Fibroblast of mammary gland (primary cell): ENCODE results near the gene GLCCI1.
A peak's percentile ranks its signal among the peaks of the same experiment; 100 is the strongest.
"Not testable (repeated sequence)": the region's sequence is repeated elsewhere in the genome, so short reads cannot be mapped to it uniquely, and the experiment has no call there.

ENCODE experiments used
- DNase-seq: peaks from one replicate; pipeline ENCODE4 v3.0.0-alpha.2; 2010; ENCODE audit warnings: low read depth
- H3K4me3 ChIP-seq: 2 replicates; pipeline ENCODE4 v1.5.1; 2011; ENCODE audit warnings: low read depth, mild to moderate bottlenecking, low read length, moderate library complexity; ENCODE audit not compliant: control insufficient read depth
- CTCF ChIP-seq: conservative IDR thresholded peaks from 2 replicates; pipeline ENCODE4 v1.5.1; 2011; ENCODE audit warnings: low read depth, low read length, inconsistent platforms; ENCODE audit not compliant: control insufficient read depth, insufficient read depth

The GLCCI1 gene

GRCh38 chr7:8052824-8053223 lies 84.2 kb downstream of the GLCCI1 start:
- H3K4me3 ChIP-seq: no peak overlapping the region
- TF ChIP-seq CTCF: no peak

GRCh38 chr7:8056439-8056838 lies 87.8 kb downstream of the GLCCI1 start:
- H3K4me3 ChIP-seq: no peak overlapping the region
- no peak for TF ChIP-seq CTCF
- DNase-seq: peak; percentile 12

More at GRCh38 chr7:8052824-8053223, 84.2 kb downstream of the GLCCI1 start:
- DNase-seq: no peak

DNA sequence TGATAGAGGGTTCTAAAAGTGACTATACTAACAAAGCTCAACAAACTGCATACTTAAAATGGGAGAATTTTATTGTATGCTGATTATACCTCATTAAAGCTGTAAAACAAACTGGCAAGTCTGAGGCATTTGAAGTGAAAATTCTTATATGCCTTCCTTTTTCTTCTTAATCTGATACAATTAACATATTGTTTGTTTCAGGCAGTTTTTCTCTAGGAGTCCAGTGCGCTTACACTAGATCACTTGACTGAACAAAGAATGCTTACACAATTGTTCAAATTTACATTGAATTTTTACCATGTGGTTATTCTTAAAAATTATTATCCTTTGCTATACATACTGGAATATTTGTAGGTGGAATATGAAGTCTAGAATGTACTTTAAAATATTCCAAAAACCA lies 89.0 kb downstream of the GLCCI1 start:
- TF ChIP-seq CTCF: no peak
- DNase-seq: no peak
- H3K4me3 ChIP-seq: no peak overlapping the region

- DNase-seq: no peak
- no peak for TF ChIP-seq CTCF
- no peak overlapping the region for H3K4me3 ChIP-seq
Observed at GRCh38 chr7:8058322-8058721, 89.7 kb downstream of the GLCCI1 start.

DNA sequence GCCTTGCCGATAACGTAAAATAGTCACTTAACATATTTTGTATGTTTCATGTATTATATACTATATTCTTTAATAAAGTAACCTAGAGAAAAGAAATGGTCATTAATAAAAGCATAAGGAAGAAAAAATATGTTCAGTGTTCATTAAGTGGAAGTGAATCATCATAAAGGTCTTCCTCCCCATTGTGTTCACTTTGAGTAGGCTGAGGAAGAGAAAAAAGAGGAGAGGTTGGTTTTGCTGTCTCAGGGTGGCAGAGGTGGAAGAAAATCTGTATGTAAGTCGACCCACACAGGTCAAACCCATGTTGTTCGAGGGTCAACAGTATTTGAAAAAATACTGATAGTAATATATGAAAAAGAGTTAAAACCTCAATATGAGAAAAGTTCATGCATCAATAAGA lies 90.3 kb downstream of the GLCCI1 start:
- no peak for DNase-seq
- no peak overlapping the region for H3K4me3 ChIP-seq
- TF ChIP-seq CTCF: no peak

- no peak for TF ChIP-seq CTCF
- no peak overlapping the region for H3K4me3 ChIP-seq
- no peak for DNase-seq
Observed at GRCh38 chr7:8060241-8060640, 91.6 kb downstream of the GLCCI1 start.

GRCh38 chr7:8063300-8063699 lies 94.7 kb downstream of the GLCCI1 start:
- not testable (repeated sequence) for DNase-seq, H3K4me3 ChIP-seq
